ENCODE results near the gene IGSF8. TPM values are rescaled to one million over a fixed set of nuclear protein-coding genes. Genes with fewer than 3 reads are reported as not detected.

Gene IGSF8
- total RNA-seq = 7.4 and 15.1 TPM in 2 replicates

GRCh38 chr1:160097911-160098851 lies at the start of gene IGSF8:
TSS of gene IGSF8 (minus strand) at chr1:160098619. CDS start at chr1:160098472, 147 bp downstream.

GRCh38 chr1:160115545-160116282 lies 17.3 kb upstream of the IGSF8 start, which contains the start of gene ATP1A2:
TSS of gene ATP1A2 (plus strand) at chr1:160115759. CDS start at chr1:160115862, 103 bp downstream.

GRCh38 chr1:160081261-160081936 lies 17.0 kb downstream of the IGSF8 start, which contains the start of gene KCNJ9:
TSS of gene KCNJ9 (plus strand) at chr1:160081538. CDS start at chr1:160084031, 2,493 bp downstream.

GRCh38 chr1:160069460-160070231 lies 28.8 kb downstream of the IGSF8 start, which contains the start of gene KCNJ10:
TSS of gene KCNJ10 (minus strand) at chr1:160070160. CDS start at chr1:160042532, 27,628 bp downstream.

Other genes with a start within 250 kb of the IGSF8 start
- not detected in 2 replicates for gene VSIG8, start 236.0 kb downstream of the IGSF8 start, total RNA-seq
- 0.13 and 0.16 TPM in 2 replicates for gene CFAP45, start 198.5 kb downstream of the IGSF8 start, total RNA-seq
- gene TAGLN2, start 173.1 kb downstream of the IGSF8 start, total RNA-seq = 305 and 327 TPM in 2 replicates
- not detected in 2 replicates for gene IGSF9, start 153.0 kb downstream of the IGSF8 start, total RNA-seq
- gene SLAMF9, start 144.4 kb downstream of the IGSF8 start, total RNA-seq = not detected in 2 replicates
- 1.6 and 4.0 TPM in 2 replicates for gene PIGM, start 66.6 kb downstream of the IGSF8 start, total RNA-seq
- gene KCNJ10, start 28.5 kb downstream of the IGSF8 start, total RNA-seq = not detected in 2 replicates
- not detected in 2 replicates for gene KCNJ9, start 17.1 kb downstream of the IGSF8 start, total RNA-seq
- gene ATP1A2, start 17.1 kb upstream of the IGSF8 start, total RNA-seq = not detected in 2 replicates
- gene ATP1A4, start 53.0 kb upstream of the IGSF8 start, total RNA-seq = not detected in 2 replicates
- not detected in 2 replicates for gene CASQ1, start 92.0 kb upstream of the IGSF8 start, total RNA-seq
- gene PEA15, start 106.8 kb upstream of the IGSF8 start, total RNA-seq = 51.8 and 148 TPM in 2 replicates
- 59.4 and 102 TPM in 2 replicates for gene DCAF8, start 163.9 kb upstream of the IGSF8 start, total RNA-seq
- 16.0 and 33.0 TPM in 2 replicates for gene PEX19, start 186.5 kb upstream of the IGSF8 start, total RNA-seq
- 178 and 246 TPM in 2 replicates for gene COPA, start 244.6 kb upstream of the IGSF8 start, total RNA-seq
- gene NCSTN, start 244.8 kb upstream of the IGSF8 start, total RNA-seq = 44.8 and 96.3 TPM in 2 replicates